HG03342 (cell line): ENCODE data around the gene SLC30A5.

ENCODE experiments used
- ATAC-seq: cut with Tn5 transposase; IDR thresholded peaks from one replicate; pipeline ENCODE4 v1.9.1; 2021; ENCODE audit warnings: mild to moderate bottlenecking, moderate library complexity; ENCODE audit not compliant: unreplicated experiment

Gene SLC30A5

GRCh38 chr5:69166686-69167492 lies 73.1 kb downstream of the SLC30A5 start, which contains the start of gene CCNB1:
Gene CCNB1 (plus strand): TSS chr5:69167150. CDS start chr5:69167263, 113 bp downstream.
- peak; percentile 99 for ATAC-seq

DNA sequence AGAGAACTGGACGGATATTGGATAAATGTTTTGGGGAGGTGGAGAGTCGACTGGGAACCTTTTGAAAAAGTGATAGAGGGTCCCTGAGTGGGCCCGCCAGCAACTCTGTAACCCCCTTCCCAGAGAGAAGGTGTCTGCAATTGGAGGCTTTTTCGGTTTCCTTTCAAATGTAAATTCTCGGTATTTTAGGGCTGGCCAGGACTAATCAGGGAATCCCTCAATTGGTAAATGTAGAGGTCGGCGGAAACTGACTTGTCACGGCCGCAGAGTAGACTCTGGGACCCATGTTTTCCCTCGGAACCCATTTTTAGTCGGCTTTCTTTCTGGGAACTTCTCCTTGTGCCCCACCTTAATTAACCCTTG lies 73.7 kb downstream of the SLC30A5 start:
- no peak for ATAC-seq

GRCh38 chr5:69167929-69168328 lies 74.1 kb downstream of the SLC30A5 start:
- ATAC-seq = no peak

DNA sequence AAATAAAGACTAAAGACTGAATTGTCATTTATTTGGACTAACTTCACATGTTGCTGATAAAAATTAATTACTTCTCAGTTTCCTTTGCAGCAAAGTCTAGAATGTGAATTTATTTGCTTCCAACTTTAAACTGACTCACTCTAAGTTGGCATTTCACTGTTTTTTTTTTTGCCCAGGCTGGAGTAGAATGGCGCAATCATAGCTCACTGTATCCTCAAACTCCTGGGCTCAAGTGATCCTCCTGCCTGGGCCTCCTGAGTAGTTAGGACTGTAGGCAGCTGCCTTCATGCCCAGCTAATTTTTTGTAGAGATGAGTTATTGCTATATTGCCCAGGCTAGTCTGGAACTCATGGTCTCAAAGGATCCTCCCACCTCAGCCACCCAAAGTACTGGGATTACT lies 76.7 kb downstream of the SLC30A5 start:
- no peak for ATAC-seq

DNA sequence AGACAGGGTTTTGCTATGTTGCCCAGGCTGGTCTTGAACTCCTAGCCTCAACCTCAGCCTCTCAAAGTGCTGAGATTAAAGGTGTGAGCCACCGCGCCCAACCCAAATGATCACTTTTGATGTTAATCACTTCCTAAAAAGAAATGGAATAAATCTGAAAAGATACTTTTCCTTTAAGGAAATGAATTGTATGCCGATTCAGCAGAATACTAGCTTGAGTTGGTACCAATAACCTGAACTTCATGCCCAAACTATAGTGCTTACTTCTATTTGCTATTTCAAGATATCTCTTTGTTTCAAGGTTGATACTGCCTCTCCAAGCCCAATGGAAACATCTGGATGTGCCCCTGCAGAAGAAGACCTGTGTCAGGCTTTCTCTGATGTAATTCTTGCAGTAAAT lies 77.2 kb downstream of the SLC30A5 start:
- no peak for ATAC-seq
